H1 (cell line): ENCODE measurements around the gene PCBP2.

Experiments
- ASH2L ChIP-seq: fragments of 200-600, 300-600 bp; sonication (generic); IDR thresholded peaks from one replicate; pipeline ENCODE4 v1.7.1; 2017; ENCODE audit warnings: low read length
- BCL11A ChIP-seq, 2 experiments: IDR thresholded peaks; one replicate each; pipeline ENCODE4 v1.6.1; 2011; ENCODE audit warnings: low read depth in 2 of 2, low read length in 2 of 2, mild to moderate bottlenecking in 2 of 2
- CHD2 ChIP-seq: IDR thresholded peaks from 2 replicates; pipeline ENCODE4 v1.6.1; 2012; ENCODE audit warnings: low read length, improper control_type of control experiment
- CTCF ChIP-seq, 3 experiments: IDR thresholded peaks; 1 replicate in 2 of 3; 2 replicates in 1 of 3; pipeline versions ENCODE4 v1.5.1 to v1.6.1; 2011; ENCODE audit warnings: low read length in 3 of 3, mild to moderate bottlenecking in 3 of 3, inconsistent platforms in 2 of 3, low read depth in 1 of 3, moderate library complexity in 1 of 3; ENCODE audit not compliant: insufficient read depth in 1 of 3; ENCODE audit errors: control extremely low read depth in 1 of 3
- EZH2 ChIP-seq: fragments of 200-600 bp; sonication (generic); IDR thresholded peaks from 2 replicates; pipeline ENCODE4 v1.7.1; 2012; ENCODE audit warnings: low read depth, mild to moderate bottlenecking, moderate library complexity, low read length, inconsistent platforms; ENCODE audit not compliant: severe bottlenecking
- HDAC2 ChIP-seq, 2 experiments: fragments of 300-600 bp in 1 of 2; sonication (generic) in 1 of 2; IDR thresholded peaks; 2 replicates each; pipeline ENCODE4 v1.6.1; 2011 to 2012; ENCODE audit warnings: low read depth in 2 of 2, low read length in 2 of 2, mild to moderate bottlenecking in 2 of 2, moderate library complexity in 2 of 2, borderline replicate concordance in 1 of 2, inconsistent platforms in 1 of 2
- JUN ChIP-seq: IDR thresholded peaks from 2 replicates; pipeline ENCODE4 v1.6.1; 2011; ENCODE audit warnings: low read depth, mild to moderate bottlenecking, improper control_type of control experiment, low read length
- NRF1 ChIP-seq: IDR thresholded peaks from 2 replicates; pipeline ENCODE4 v1.6.1; 2011; ENCODE audit warnings: mild to moderate bottlenecking, low read depth, low read length, improper control_type of control experiment
- PHF8 ChIP-seq: fragments of 200-600 bp; sonication (generic); conservative IDR thresholded peaks from 2 replicates; pipeline ENCODE4 v1.7.1; 2012; ENCODE audit warnings: low read depth, mild to moderate bottlenecking, inconsistent platforms, low read length, moderate library complexity
- POLR2A ChIP-seq, 2 experiments: IDR thresholded peaks; 1 replicate in 1 of 2; 2 replicates in 1 of 2; pipeline ENCODE4 v1.6.1; 2011; ENCODE audit warnings: low read depth in 2 of 2, low read length in 2 of 2, mild to moderate bottlenecking in 2 of 2; ENCODE audit errors: control extremely low read depth in 1 of 2
- SIN3A ChIP-seq, 2 experiments: IDR thresholded peaks in 1 of 2; conservative IDR thresholded peaks in 1 of 2; 2 replicates each; pipeline ENCODE4 v1.6.1; 2011 to 2012; ENCODE audit warnings: low read length in 2 of 2, improper control_type of control experiment in 1 of 2, low read depth in 1 of 2, mild to moderate bottlenecking in 1 of 2
- SIRT6 ChIP-seq: IDR thresholded peaks from one replicate; pipeline ENCODE4 v1.7.1; 2012; ENCODE audit warnings: low read length, inconsistent platforms

GRCh38 chr12:53425515-53426150 is 26.3 kb upstream of the PCBP2 start:
- no peak for TF ChIP-seq ASH2L
- TF ChIP-seq PHF8 = no peak
- TF ChIP-seq NRF1 = no peak
- TF ChIP-seq CTCF (IDR thresholded peaks at IDR 0.05; ENCODE audit: control extremely low read depth in 1 of 3, insufficient read depth in 1 of 3, low read depth in 1 of 3, low read length in 3 of 3) = no peak
- TF ChIP-seq SIN3A (conservative IDR thresholded peaks at IDR 0.05 in 1 of 2, IDR thresholded peaks at IDR 0.05 in 1 of 2; ENCODE audit: low read depth in 1 of 2, low read length in 2 of 2) = no peak
- TF ChIP-seq POLR2A (IDR thresholded peaks at IDR 0.05; ENCODE audit: control extremely low read depth in 1 of 2, low read depth in 2 of 2, low read length in 2 of 2) = no peak
- TF ChIP-seq JUN = no peak
- no peak for TF ChIP-seq SIRT6
- no peak for TF ChIP-seq EZH2
- no peak for TF ChIP-seq BCL11A (IDR thresholded peaks at IDR 0.05; ENCODE audit: low read depth in 2 of 2, low read length in 2 of 2)
- TF ChIP-seq HDAC2 (IDR thresholded peaks at IDR 0.05; ENCODE audit: borderline replicate concordance in 1 of 2, low read depth in 2 of 2, low read length in 2 of 2) = no peak
- TF ChIP-seq CHD2 = no peak
